HG03571 (cell line): ENCODE measurements around the gene METTL8.
"Not testable (repeated sequence)": the region's sequence is repeated elsewhere in the genome, so short reads cannot be mapped to it uniquely, and the experiment has no call there.

Experiments used
- ATAC-seq: cut with Tn5 transposase; IDR thresholded peaks from one replicate; pipeline ENCODE4 v1.9.1; 2021; ENCODE audit not compliant: unreplicated experiment

Gene METTL8

DNA sequence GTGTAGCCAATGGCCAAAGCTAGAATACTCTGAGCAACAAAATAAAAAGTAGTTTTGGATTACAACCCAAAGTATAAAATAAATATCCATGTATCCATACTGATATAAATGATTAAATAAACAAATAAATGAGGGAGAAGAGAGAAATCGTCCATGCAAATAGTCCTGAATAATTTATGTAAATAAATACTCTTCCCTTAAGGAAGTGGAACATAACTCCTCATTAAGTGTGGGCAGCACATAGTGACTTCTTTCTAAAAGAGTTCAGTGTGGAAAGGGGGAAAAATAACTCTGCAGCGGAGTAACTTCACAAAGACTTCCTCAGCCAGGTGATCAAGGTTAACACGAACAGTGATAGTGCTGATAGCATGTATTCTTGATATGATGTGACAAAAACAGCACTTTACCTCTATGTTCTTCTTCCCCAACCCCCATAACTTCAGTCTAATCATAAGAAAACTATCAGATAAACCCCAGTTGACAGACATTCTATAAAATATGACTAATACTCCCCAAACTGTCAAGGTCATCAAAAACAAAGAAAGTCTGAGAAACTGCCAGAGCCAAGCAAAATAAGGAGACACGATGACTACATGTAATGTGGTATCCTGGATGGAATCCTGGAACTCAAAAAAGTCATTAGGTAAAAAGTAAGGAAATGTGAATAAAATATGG, 30.7 kb downstream of the METTL8 start:
- no peak for ATAC-seq

DNA sequence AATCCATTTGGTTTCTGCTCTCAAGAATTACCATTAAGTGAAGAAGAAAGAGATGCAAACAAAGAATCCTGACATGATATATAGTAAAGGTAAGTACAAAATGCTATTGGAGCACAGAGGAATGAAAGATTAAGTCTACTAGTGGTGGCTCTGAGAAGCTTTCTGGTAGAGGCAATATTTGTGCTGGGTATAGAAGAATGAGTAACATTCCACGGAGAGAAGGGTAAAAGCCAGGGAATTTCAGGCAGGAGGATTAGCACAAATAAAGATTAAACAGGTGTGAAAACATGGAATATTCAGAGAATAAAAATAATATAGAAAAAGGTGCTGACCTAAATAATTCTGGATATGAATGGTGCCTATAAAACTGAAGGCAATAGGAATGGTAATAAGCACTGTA, 31.8 kb downstream of the METTL8 start:
- no peak for ATAC-seq

DNA sequence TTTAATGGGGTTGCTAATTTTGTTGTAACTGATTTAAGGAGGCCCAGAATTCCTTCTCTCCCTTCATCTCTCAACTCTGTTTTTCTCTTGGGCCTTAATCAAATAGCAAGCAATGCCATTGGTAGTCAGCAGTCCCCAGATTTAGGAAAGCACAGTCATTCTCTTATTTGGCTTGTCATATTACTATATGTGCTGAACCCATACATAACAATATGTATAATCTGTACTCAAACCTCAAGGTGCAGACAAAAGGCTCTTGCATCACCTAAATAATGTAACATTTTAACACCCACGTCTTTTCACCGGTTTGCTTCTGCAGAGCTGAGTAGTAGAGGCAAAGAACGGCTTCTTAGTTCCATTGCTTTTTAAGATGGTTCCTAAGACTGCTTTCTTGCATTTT, 33.4 kb downstream of the METTL8 start:
- ATAC-seq = no peak

DNA sequence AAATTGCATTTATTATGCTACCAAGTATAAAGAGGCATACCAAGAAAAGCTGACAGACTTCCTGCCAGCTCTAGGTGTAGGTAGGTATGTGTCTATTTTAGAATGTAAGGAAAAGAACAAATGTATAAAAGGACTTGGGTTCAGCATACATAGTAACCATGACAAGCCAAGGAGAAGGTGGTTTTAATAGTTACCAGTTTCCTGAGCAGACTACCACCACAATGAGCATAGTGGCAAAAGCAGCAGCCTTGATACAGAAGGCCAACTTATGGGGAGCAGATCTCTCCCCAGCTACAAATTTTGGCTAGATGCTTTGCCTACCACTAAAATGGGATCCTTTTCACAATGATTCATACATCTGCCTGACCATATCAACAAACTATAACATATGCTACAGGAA, 34.5 kb downstream of the METTL8 start:
- ATAC-seq = no peak

DNA sequence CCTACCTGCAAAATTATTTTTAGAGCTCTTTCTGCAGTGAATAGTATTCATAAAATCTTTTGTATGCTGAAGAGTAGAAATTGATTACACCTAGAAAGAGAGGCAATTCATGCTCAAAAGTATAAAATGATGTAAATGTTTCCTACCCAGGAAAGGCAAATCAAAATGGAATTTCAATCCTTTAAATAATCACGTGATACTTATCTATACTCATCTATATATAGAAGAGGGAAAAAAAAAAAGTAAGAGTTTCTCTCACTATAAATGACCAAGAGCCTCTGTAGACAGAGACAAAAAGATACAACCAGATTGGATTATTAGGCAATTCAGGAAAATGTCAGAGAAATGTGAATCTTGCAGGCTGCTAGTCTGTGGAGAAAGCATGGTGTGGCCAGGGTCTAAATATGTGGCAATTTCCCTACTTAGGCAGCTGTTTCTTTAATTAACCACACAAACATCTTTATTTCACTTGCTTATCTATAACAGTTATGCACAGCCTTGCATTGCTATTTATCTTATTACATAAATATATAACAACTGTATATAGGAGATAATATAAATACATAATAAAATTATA, 39.5 kb downstream of the METTL8 start:
- no peak for ATAC-seq

DNA sequence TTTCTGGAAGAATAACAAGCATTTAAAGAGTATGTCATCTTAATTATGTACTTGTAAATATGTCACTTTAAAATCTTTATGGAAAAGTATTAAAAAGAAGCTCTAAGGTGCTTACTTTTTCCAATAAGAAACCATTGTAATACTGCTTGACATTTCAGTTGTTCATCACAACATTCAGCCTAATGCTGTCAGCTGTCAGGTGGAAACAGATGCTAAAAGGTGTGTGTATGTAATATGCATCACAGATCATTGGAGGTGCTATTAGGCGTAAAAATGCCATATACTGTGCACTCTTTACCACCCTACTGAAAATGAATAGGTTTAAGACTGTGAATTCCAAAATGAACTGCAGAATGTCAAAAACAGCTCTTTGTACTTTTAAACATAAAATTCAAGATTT, 40.3 kb downstream of the METTL8 start:
- no peak for ATAC-seq

DNA sequence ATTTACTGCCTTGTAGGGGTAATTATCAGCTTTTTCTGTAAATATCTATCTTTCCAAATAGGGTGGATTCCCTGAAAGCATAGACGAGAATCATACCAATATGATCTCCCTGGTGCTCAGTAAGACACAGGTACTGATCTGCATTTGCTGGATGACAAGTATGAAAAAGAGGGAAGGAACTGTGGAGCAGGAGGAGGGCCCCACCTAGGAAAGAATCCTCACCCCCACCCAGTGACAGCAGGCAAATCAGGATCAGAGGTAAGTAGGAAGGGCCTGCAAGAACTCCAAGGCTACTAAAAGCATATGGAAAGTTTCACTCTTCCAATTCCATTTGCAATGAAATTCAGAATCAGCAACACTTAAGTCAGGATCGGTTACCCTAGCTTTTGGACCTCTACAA, 42.3 kb downstream of the METTL8 start:
- ATAC-seq = no peak

DNA sequence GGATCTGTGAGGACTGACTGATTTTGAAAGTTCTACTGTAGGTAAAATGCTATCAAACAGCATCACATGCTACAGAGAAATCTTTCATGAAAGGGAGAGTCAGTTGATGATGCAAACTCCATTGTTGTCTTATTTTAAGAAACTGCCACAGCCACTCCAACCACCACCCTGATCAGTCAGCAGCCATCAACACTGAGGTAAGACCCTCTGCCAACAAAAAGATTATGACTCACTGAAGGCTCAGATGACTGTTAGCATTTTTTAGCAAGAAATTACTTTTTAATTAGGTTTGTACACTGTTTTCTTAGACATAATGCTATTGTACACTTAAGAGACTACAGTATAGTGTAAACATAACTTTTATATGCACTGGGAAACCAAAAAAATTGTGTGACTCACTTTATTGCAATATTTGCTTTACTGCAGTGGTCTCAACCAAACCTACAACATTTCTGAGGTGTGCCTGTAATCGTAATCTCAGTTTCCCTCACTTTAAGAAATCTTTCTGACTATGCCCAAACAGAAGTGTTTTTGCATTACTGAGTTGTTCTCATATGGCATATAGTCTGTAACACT, 42.8 kb downstream of the METTL8 start:
- ATAC-seq = no peak

DNA sequence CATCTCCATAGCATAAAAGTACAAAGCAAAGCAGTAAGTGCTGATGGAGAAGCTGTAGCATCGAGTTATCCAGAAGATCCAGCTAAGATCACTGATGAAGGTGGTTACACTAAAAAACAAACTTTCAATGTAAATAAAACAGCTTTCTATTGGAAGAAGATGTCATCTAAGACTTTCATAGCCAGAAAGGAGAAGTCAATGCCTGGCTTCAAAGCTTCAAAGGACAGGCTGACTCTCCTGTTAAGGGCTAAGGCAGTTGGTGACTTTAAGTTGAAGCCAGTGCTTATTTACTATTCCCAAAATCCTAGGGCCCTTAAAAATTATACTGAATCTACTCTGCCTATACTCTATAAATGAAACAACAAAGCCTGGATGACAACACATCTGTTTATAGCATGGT, 44.0 kb downstream of the METTL8 start:
- ATAC-seq = no peak

DNA sequence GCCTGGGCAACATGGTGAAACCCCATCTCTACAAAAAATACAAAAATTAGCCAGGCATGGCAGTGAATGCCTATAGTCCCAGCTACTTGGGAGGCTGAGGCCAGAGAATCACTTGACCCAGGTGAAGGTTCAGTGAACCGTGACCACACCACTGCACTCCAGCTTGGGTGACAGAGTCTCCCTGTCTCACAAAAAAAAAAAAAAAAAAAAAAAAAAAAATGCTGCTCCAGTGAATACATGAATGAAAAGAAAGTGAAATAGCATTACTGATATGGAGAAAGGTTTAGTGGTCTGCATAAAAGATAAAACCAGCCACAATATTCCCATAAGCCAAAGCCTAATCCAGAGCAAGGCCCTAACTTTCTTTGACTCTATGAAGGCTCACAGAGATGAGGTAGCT, 44.5 kb downstream of the METTL8 start:
- no peak for ATAC-seq

DNA sequence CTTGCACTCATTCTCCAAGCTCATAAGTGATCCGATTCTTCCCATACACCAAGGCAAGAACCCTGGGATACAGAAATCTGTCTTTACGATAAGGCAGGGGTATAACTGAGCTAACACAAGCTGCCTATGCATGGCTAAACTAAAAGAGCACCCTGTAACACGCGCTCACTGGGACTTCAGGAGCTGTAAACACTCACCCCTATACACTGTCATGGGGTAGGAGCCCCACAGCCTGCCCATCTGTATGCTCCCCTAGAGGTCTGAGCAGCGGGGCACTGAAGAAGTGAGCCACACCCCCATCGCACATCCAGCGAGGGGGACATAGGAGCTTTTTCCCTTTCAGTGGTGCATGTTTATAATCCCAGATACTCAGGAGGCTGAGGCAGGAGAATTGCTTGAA, 46.7 kb downstream of the METTL8 start:
- ATAC-seq = no peak

DNA sequence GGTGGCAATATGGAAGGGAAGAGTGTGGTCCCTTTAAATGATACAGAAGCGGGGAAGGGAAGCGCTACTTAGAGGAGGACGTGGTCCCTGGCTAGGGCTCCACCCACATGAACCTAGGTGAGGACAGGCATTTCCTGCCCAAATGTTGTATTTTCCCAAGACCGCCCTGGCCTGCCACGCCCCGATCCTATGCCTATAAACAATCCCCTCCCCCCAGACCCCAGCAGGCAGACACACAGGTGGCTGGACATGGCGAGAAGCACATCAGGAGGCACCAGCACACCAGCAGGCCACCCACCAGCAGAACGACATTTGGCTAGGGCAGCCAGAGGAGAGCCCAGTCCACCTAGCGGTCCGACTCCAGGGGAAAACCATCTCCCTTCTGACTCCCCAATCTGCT, 47.2 kb downstream of the METTL8 start:
- no peak for ATAC-seq

DNA sequence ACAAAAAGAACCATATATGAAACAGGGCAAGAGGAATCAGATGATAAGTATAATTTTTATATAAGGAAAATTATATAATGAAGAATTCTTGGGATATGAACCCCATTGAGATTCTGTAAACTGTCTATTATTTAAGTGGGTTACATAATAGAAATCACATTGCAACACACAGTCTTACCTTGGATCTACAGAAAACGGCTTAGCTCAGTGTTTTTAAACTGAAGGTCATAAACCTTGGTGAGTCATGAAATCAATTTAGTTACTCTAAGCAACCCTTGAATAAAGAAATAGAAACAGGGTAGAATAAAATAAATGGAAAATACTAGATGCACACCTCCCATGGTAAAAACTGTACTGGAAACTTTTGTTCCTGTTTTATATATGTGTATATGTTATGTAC, 50.7 kb downstream of the METTL8 start:
- ATAC-seq = no peak

DNA sequence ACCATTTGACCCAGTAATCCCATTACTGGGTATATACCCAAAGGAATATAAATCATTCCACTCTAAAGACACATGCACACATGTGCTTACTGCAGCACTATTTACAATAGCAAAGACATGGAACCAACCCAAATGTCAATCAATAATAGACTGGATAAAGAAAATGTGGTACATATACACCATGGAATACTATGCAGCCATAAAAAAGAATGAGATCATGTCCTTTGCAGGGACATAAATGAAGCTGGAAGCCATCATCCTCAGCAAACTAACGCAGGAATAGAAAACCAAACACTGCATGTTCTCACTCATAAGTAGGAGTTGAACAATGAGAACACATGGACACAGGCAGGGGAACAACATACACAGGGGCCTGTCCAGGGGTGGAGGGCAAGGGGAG, 51.6 kb downstream of the METTL8 start:
- not testable (repeated sequence) for ATAC-seq

DNA sequence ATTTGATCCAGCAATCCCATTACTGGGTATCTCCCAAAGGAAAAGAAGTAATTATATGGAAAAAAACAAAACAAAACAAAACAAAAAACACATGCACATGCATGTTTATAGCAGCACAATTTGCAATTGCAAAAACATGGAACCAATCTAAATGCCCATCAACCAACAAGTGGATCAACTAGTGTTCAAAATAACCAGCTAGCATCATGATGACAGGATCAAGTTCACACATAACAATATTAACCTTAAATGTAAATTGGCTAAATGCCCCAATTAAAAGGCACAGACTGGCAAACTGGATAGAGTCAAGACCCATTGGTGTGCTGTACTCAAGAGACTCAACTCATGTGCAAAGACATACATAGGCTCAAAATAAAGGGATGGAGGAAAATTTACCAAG, 55.9 kb downstream of the METTL8 start:
- ATAC-seq = not testable (repeated sequence)

DNA sequence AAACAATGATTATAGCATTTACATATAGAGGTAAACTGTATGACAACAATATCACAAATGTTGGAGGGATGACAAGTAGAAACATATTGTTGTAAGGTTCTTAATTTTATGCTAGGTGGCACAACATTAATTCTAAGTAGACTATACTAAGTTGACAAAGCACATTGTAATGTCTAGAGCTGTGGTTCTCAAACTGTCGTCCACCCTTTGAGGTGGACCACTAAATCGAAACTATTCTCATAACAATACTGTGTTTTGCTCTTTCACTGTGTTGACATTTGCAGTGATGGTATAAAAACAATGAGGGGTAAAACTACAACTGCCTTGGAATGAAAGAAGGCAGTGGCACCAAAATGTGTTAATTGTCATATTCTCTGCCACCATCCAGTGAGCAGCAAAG, 66.1 kb downstream of the METTL8 start:
- no peak for ATAC-seq

DNA sequence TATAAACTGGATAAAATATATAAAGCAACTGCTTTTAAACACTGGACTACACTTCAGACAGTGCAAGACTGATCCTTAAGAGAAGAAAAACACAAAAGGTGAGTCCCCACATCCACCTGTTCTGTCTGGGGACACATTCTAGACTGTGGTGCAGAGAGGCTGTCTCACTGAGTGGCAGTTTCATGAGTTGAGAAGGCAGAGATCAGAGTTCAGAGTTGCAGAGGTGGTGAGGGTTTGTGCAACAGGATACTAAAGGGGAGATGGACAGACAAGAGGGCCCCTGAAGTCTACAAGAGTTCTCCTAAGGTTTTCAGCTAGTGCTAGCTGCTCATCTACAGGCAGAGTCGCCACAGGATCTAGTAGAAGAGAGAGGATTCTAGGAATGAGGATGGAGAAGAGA, 68.0 kb downstream of the METTL8 start:
- ATAC-seq = no peak

DNA sequence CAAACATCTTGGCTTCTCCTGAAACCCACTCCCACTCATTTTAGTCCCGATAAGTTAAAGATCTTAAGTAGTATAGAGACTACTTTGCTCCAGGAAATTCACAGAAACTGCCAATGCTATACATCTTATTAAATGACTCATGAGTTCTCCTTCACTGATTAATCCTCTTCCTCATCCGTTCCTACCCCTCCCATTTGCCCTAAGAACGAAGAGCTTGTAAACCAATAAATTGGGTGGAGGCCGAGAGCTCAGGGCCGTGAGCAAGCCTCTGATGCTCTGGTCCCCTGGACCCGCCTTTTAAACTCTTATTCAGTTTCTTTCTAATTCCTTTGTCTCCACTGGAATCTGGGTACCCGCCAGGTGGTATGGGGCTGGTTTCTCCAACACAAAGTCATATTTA, 68.6 kb downstream of the METTL8 start:
- ATAC-seq = no peak

DNA sequence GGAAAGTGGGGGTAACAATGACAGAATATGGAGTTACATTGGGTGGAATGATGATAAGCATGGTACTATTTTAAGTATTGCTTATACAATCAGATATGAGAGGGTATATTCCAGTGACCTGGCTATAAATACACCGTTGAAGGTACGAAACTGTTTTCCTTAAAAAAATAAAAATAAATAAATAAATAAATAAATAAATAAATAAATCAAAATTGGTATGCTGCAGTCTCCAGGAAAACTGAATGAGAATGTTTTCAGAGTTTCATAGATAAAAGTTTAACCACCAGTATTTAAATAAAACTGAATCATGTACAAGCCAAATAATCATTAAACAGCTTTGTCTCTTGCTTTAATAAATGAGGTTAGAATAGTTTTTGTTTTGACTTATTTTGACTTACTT, 71.4 kb downstream of the METTL8 start:
- no peak for ATAC-seq

DNA sequence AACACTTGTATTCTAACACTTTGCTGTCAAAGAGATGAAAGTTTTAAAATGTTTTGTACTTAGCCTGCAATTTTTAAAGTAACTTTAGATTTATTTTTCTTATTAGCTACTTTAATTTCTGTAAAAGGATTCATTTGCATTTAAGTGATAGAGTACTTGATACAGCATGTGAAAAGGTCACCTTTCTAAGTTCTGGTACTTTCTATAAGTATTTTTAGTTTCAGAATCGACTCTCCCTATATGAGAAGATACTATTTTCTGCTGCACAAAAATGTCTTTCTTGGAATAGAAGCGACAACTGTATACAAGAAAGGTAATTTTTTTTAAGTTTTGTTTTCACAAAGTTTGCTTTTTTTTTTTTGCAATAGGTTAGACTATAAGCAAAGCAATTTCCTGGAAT, 72.9 kb downstream of the METTL8 start:
- ATAC-seq = no peak

DNA sequence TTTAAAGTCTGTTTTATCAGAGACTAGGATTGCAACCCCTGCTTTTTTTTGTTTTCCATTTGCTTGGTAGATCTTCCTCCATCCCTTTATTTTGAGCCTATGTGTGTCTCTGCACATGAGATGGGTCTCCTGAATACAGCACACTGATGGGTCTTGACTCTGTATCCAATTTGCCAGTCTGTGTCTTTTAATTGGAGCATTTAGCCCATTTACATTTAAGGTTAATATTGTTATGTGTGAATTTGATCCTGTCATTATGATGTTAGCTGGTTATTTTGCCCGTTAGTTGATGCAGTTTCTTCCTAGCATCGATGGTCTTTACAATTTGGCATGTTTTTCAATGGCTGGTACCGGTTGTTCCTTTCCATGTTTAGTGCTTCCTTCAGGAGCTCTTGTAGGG, 80.0 kb downstream of the METTL8 start:
- ATAC-seq = not testable (repeated sequence)

DNA sequence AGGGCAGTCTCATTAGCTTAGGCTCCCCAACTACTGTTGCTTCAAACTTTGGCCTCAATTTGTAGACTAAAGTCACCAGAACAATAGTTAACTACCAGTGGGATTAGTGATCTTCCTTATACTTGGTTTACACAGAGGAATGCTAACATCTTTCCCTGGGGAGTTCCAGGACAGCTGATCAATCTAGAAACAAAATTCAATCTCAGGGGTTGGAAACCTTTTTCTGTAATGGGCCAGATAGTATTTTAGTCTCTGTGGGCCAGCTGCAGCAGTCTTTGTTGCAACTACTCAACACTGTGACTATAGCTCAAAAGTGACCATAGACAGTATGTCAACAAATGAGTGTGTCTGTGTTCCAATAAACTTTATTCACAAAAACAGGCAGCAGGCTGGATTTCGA, 85.7 kb downstream of the METTL8 start:
- no peak for ATAC-seq

DNA sequence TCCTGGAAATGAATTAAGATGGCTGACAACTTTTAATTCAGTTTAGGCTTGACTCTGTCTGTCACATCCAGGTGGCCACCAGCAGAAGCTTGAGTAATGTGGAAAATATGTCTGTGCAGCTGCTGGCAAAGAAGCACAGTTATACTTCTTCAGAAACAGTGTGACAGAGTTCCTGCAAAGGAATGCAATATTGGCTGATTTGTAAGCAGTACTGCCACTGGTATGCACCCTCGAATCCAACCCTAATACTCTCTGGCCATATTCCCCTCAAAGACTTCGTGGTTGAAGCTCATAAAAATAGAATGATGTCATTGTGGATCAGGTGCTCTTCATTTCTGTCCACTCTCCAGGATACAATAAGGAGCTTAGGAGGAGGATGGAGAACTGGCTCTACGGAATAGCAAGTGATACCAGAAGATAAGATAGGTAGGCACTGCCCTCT, 86.2 kb downstream of the METTL8 start:
- no peak for ATAC-seq
